ENCODE measurements around the gene PPIL6.

PPIL6 gene

DNA sequence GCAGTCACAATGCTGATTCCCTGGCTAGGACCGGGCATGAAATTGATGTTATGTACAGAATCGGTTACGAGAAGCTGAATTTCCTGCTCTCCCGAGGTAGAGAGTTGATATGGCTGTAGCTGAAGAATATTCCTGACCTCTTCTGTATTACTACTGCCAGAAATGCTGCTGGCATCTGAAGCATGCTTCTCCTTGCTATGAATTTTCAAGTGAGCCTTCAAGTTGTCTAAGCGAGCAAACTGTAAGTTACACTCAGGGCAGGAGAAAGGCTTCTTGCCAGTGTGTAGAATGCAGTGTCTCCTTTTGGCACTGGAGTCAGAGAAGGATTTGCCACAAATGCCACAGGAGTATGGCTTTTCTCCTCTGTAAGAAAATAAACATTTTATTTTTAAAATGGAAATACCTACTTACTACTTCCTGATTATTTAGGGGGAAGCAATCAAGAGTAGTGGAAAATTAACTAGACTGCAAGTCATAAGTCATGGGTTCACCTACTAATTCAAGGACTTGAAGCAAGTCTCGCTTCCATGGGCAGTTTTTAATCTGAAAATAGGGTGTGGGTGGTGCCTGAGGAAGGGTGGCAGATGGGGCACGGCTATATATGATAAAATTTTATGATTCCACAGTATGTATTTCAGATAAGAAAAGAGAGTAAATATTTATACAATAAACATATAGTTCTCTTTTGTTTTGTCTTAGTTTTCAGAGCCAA is 25.9 kb upstream of the PPIL6 start:
- peak; percentile 7 for DNase-seq

DNA sequence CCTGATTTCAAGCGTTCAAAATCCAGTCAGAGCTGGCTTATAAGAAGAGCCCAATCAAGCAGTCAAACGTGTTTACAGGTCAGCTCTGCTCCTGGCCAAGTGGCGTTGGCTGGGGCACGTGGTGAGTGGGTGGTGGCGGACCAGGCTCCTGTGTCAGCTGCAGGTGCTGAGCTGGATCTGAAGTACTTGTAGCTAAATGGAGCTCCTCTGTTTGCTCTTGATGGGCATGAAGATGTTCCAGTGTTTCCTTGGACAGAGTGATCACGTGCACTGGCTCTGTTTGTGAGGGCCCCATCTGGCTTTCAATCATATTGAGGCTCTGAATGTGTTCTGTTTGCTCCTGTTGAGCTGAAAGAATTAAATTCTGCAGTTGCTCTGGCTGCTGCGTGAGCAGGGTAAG is 25.3 kb upstream of the PPIL6 start:
- DNase-seq, result peak; percentile 27

DNA sequence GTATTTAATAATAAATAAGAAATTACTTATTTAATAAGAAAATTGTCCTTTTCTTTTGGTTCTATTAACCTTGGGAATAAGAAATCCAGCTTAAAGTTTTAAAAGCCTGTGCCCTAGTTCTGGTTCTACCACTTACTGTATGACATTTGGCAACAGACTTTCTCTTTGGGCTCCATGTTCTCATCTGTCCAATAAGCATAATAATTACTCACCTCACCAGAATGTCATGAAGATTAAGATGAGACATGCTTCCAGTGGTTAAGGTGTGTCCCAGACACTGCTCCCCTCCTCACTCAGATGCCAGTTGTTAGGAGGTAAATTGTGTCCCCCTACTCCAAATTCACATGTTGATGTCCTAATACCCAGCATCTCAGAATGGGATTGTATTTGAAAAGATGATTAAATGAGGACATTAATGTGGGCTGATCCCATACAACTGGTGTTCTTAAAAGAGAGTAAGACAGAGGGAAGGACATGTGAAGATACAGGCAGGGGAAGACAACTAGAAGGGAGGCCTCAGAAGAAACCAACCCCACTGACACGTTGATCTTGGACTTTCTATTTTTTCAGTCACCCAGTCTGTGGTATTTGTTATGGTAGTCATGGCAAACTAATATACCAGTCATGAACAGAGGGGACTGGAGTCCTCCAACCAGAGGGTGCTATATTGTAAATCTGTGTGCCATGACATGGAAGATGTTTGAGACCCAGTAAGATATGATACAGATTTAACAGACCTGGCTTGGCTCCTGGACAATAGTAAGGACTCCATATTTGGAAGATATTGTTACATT is 21.5 kb upstream of the PPIL6 start:
- DNase-seq, result peak; percentile 2

DNA sequence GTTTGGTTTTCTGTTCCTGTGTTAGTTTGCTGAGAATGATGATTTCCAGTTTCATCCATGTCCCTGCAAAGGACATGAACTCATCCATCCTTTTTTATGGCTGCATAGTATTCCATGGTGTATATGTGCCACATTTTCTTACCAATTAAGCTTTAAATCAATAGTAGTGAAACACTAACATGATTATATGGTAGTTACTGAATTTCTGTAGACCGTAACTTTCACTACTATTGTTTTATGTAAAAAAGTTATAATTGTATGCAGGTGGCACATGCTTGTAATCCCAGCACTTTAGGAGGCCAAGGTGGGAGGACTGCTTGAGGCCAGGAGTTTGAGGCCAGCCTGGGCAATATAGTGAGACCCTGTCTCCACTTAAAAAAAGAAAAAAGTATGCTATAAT is 20.8 kb upstream of the PPIL6 start:
- peak; percentile 2 for DNase-seq

DNA sequence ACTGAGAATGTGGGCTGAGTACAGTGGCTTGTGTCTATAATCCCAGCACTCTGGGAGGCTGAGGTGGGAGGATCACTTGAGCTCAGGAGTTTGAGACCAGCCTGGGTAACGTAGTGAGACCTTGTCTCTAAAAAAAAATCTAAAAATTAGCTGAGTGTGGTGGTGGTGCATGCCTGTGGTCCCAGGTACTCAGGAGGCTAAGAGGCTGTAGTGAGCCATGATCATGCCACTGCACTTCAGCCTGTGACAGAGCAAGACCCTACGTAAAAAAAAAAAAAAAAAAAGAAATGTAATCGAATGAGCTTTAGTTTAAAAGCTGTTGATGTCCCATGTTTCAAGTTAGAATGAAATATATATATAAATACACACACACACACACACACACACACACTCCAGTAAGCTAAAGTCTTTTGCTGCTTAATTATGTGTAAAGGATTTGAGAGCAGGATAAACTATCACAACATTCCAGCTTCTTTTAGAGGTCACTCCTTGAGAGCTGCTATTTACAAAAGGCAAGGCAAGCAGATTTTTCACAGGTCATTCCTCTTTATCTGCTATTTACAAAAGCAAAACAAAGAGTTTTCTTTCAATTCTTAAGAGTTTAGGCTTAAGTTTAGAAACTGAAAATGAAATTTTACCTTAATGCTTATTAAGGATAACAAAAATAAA is 19.9 kb upstream of the PPIL6 start:
- DNase-seq, result peak; percentile 32

DNA sequence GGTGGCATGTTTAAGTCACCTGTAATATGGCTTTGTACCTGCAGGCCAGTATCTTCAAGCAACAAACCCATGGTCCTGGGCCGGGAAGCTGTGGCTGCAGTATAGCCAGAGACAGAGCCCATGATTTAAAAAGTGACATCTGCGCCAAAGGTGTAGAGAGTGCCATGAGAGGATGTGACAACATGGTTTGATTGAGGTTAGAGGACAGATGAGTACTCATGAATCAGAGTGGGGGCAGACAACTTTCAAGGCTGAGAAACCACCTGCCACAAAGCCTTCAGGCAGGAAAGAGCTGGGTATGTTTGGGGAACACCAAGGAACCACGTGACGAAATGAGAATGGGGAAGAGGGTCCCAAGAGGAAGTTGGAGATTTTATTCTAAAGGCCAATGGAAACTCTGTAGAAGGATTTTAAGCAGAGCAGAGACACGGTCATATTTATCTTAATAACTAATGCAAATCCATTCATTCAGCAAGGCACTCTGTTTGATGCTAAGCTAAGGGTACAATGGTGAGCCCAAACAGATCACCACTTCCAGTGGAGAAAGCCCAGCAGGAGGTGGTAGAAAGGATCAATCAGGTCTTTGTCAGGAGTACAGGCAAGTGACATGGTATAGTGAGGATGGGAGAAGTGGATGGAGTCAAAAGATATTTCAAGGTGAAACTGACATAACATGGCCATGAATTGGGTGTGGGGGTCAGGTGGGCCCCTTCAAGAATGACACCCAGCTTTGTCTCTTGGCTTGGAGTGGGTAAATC is 18.5 kb upstream of the PPIL6 start:
- peak; percentile 31 for DNase-seq

DNA sequence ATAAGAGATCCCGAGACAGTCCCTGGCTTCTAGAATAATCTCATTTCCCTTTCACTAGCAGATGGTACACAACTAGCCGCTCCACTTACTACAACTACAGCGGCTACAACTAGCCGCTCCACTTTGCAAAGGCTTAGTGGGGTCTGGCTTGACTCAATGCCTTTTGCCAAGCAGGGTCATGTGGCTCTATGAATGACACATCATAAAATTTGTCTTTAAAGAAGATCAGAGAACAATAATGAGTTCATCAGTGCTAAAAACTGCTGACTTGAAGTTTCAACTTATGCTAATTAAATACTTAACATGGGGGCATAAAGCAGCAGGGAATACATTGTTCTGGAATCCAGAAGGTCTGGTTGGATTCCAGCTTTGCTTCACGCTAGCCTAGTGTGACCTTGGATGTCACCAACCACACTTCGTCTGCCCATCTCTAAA is 17.2 kb upstream of the PPIL6 start:
- peak; percentile 33 for DNase-seq

DNA sequence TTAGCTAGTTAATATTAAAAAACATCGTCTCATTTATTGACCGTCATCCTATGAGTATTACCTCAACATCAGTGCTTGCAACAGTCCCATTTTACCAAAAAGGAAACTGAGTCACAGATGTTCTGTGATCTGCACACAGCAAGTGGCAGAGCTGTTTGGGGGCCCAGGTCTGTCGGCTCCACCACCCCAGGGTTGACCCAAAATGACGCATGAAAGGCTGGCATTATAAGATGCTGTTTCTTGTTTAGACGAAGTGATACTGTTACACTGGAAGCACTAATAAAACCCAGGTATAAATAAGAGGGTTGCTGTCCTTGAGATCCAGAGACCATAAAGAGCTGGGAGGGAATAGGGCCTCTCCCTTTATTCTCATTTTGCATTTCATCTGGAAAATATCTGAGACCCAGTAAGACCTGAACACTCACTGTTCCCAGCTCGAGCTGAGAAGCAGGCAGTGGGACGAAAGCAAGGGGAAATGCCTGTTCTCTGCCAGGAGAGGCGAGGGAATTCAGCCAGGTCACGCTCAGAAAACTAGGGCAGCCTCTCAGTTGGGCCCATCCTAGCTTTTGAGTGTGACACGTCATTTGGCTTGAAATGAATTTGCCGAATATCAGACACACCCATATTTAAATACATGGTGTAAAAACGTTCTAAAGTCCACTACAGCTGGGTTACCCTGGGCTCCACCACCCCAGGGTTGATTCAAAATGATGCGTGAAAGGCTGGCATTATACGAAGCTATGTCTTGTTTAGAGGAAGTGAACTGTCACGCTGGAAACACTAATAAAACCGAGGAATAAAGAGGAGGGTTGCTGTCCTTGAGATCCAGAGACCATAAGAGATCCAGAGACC is 16.5 kb upstream of the PPIL6 start:
- peak; percentile 51 for DNase-seq

DNA sequence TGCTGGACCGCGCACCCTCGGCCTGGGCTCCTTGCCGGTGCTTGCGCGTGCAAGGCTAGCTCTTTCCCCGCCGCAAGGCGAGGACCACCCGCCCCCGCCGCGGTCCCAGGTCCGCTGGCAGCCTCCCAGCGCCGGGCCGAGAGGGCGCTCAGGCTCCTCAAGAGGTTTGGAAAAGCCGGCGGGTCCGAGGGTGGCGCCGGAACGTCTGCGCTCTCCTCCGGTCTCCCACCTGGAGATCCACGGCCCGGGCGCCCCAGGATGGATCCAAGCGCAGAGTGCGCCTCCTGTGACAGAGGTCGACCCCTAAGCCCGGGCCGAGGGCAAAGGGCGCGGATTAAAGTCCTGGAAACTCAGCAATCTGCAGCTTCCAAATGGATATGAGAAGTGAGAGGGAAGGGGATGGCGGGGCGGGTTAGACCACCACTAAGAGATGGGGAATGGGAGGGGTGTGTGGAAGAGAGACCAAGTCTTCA is 15.7 kb upstream of the PPIL6 start:
- no peak for DNase-seq

DNA sequence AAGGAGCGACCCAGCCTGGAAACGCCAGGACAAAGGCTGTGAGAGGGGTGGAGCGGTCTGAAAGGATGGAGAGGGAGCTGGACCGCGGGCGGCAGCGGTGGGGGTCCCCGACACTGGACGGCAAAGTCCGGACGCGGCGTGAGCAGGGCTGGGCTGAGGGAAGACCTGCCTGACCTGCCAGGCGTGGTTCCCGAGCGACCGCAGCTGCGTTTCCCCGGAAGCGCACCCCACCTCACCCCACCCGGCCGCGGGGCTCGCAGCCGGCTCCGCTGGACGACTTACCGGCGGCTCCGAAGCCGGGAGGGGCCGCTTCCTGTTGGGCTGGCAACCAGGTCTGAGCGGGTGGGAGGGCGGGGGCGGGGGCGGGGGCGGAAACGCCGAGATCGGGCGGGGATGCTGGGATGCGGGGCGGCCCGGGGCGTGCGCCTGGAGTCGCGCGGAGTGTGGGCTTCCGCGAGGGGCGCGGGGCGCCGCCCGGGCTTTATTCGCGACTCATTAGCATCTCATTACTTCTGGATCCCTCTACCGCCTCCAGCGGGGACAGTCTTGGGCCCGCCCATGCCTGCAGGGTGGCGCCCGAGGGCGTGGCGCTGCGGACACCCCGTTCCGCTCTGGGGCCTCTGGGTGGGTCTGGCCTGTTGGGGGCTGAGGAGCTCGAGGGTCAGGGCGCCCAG is 15.1 kb upstream of the PPIL6 start, which contains the start of gene MICAL1:
TSS of gene MICAL1 (minus strand) at position 336 of the 674 bp plus-strand sequence. CDS start 1,576 bp downstream, outside the sequence.
- peak; percentile 87 for DNase-seq

DNA sequence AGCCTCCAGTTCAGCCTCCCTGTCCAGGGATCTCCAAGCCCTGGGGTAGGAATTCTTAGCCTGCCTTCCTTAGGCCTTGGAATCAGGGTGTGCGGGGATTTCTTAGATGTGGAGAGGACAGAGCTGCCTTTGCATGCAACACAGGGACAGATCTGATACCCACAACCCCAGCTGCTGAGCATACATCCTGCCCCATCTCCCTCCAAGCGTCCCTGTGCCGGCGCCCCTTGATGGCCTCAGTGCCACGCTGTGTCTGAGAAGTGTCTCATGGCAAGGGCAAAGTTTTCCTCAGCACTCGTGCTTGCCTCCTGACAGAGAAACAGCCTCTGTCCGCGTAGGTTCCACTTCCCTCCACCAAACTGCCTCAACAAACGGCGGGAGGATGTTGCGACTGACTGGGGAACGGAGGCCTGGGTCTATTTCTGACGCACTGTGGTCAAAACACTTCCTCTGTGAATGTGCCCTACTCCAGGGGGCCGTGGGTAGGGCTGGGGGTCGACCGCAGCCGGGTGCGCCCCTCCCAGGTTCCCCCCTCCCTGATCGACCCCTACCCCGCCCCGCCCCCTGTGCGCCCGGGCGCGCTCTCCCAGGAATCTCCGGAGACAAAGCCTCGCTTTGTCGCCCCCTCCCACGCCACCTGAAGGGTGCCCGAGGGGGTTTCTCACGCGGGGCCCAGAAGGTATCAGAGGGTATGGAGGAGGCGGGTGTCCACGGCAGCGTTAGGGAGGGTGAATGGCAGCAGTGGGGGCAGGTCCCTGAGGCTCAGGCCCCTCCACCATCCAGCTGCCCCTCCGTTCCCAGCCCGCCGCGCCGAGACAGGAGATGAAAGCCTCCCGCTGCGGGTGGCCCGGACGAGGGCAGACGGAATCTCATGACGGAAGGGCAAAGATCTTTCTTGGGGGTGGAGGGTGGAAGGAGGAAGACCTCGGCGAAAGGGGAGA is 14.3 kb upstream of the PPIL6 start:
- peak; percentile 59 for DNase-seq

DNA sequence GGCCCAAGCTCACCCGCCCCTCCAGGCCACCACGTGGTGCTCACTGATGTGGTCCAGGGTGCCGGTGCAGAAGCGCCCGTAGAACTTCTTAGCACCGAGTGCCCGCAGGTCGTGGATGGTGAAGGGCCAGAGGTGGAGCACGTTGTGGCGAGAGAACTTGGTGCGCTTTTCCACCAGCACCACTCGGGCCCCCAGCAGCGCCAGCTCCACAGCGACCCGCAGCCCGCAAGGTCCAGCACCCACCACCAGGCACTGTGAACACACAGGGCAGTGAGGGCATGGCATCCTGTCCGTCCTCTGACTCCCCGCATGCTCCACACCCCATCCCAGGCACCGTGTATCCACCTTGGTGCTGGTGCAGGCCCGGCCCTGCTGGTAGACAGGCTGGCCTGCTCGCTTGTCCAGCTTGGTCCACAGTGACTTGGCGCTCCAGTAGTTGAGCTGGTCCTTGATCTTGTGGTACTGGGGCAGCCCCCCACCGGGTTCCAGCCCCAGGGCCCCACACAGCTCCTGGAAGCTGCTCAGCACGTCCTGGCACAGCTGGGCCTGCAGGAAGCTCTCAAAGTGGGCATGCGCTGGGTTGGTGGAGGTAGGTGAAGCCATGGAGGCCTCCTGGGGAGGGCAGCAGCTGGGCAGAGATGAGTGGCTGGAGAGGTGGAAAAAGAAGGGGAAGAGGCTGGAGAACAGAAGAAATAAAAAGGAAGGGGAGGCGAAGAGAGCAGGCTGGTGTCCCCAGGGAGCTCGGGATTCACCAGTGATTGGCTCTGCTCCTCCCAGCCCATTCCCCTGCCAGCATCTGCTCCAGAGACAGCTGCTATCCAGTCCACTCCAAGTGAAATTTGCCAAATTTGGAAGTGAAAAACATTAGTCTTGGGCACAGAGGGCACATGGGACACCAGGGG is 13.4 kb upstream of the PPIL6 start:
- peak; percentile 47 for DNase-seq

DNA sequence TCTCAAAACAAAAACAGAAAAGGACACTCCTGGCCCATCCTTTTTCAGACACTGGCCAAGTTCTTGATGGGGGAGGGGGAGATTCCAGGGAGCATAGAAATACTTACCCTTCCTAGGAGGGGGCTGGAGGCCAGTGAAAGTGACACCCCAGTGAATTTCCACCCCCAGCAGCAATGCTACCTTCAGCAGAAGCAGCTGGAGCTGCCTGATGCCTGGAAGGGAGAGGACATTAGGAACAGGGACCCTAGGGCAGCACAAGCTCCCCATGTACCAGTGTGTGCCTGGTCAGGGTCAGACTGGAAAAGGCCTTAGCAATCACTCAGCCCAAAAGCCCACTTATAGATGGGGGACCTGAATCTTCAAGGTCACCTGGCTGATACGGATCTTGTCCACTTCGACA is 12.7 kb upstream of the PPIL6 start:
- peak; percentile 22 for DNase-seq

DNA sequence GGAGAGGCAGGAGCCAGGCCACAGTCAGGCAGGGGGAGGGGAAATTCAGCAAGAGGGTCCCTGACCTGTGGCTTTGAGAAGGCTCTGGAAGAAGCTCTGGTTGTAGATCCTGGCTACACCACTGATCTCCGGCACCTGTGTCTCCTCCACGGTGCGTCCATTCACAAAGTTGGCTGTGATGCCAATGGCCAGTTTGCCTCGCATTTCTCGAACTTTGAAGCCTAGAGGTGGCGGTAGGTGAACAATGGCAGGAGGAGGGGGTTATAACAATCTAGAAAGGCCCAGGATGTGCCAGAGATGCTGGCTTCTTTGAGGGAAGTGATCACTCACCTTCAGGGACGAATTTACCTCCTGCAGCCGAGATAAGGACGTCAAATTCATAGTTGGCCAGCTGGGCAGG is 11.8 kb upstream of the PPIL6 start:
- DNase-seq, result peak; percentile 33

DNA sequence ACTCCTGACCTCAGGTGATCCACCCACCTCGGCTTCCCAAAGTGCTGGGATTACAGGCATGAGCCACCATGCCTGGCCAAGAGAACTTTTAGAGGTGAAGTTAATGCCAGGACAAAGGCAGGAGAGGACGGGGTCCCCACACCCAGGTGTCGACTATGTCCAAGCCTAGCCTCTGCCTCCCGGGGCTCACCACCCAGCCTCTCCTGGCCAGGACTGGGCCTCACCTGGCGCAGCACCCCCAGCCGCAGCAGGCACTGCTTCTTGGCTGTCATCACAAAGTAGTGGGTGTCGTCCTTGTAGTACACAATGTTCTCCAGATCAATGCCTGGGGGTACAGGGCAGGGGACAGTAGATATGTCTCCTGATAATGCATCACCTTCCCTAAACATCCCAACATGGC is 10.9 kb upstream of the PPIL6 start:
- peak; percentile 32 for DNase-seq

DNA sequence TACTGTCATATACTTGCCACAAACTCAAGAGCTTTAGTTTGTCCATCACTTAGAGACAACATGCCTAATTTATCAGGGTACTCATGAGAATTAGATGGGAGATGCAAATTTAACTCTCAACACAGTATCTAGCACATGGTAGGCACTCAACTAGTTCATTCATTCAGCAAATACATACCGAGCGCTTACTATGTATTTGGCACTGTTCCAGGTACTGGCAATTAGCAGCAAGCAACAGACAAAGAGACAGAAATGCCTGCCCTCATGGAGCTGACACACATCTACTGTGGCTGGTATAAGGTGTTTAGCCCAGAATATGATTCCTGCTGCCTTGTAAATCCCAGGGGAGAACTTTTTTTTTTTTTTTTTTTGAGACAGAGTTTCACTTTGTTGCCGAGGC is 10.4 kb upstream of the PPIL6 start:
- peak; percentile 7 for DNase-seq

DNA sequence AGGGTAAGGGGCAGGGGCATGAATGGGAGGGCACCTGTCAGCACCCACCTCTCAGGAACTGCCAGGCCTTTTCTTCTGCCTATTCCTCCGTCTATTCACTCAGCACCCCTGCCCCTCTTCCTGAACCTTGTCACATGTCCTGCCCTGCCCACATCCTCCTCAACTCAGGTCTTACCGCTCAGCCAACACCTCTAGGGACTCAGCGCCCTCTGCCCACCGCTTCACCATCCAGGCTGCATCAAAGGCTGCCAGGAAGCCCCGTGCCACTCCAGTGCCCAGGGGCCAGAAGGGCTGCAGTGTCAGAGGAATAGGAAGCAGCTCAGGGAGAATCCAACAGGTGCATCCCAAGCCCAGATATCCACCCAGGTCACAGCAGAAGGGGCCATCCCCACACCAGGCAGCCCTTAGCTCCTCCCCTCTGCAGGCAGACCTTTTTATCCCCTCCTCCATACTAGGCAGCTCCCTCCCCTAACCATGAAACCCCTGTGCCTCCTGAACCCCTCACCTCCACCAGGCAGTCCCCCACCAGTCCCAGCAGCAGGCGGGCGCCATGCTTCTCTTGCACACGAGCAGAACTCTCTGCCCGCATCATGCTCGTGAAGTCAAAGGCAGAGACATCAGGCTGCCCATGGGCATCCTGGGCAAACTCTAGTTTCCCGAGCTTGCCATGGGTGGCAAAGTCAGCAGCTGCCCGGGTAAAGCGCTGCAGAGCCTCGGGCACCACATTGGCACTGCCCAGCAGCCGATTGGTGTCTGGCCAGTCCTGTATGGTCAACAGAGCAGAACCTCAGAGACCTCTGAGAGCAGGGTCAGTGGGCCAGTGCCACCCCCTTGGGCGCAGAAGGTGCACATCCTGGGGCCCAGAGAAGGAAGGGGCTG is 9.6 kb upstream of the PPIL6 start:
- DNase-seq, result peak; percentile 36
